HEK293 (cell line): Measurements from ENCODE around the gene CCDC9B.

Source experiments
- CTCF ChIP-seq: fragments of 450-650 bp; formaldehyde crosslinking; IDR thresholded peaks from 2 replicates; pipeline ENCODE4 v1.5.1; 2016; ENCODE audit warnings: missing biosample characterization, missing genetic modification characterization
- KLF7 ChIP-seq: fragments of 450-650 bp; formaldehyde crosslinking; IDR thresholded peaks from 2 replicates; pipeline ENCODE4 v1.5.1; 2016; ENCODE audit warnings: missing biosample characterization, missing genetic modification characterization, borderline replicate concordance
- YY1 ChIP-seq: fragments of 450-650 bp; formaldehyde crosslinking; IDR thresholded peaks from 2 replicates; pipeline ENCODE4 v1.5.1; 2018; ENCODE audit warnings: missing biosample characterization, missing genetic modification characterization
- ZBTB17 ChIP-seq: fragments of 450-650 bp; formaldehyde crosslinking; IDR thresholded peaks from 2 replicates; pipeline ENCODE4 v1.5.1; 2016; ENCODE audit warnings: missing biosample characterization, missing genetic modification characterization
- ZBTB21 ChIP-seq: fragments of 450-650 bp; formaldehyde crosslinking; IDR thresholded peaks from 2 replicates; pipeline ENCODE4 v1.5.1; 2017; ENCODE audit warnings: missing biosample characterization, missing genetic modification characterization
- ZNF121 ChIP-seq: fragments of 450-650 bp; formaldehyde crosslinking; IDR thresholded peaks from 2 replicates; pipeline ENCODE4 v1.5.1; 2016; ENCODE audit warnings: missing biosample characterization, missing genetic modification characterization
- ZNF157 ChIP-seq: fragments of 450-650 bp; formaldehyde crosslinking; IDR thresholded peaks from 2 replicates; pipeline ENCODE4 v1.5.1; 2016; ENCODE audit warnings: missing biosample characterization, missing genetic modification characterization
- ZNF18 ChIP-seq: fragments of 450-650 bp; formaldehyde crosslinking; IDR thresholded peaks from 2 replicates; pipeline ENCODE4 v1.5.1; 2016; ENCODE audit warnings: missing biosample characterization, missing genetic modification characterization
- ZNF311 ChIP-seq: fragments of 450-650 bp; formaldehyde crosslinking; IDR thresholded peaks from 2 replicates; pipeline ENCODE4 v1.5.1; 2017; ENCODE audit warnings: missing biosample characterization, missing genetic modification characterization, borderline replicate concordance
- ZNF354C ChIP-seq: fragments of 450-650 bp; formaldehyde crosslinking; IDR thresholded peaks from 2 replicates; pipeline ENCODE4 v1.5.1; 2016; ENCODE audit warnings: missing biosample characterization, missing genetic modification characterization, low read depth, borderline replicate concordance
- ZNF391 ChIP-seq: fragments of 450-650 bp; formaldehyde crosslinking; IDR thresholded peaks from 2 replicates; pipeline ENCODE4 v1.5.1; 2016; ENCODE audit warnings: low read depth, missing biosample characterization, missing genetic modification characterization, borderline replicate concordance
- ZNF404 ChIP-seq: fragments of 450-650 bp; formaldehyde crosslinking; IDR thresholded peaks from 2 replicates; pipeline ENCODE4 v1.5.1; 2017; ENCODE audit warnings: missing biosample characterization, missing genetic modification characterization
- ZNF544 ChIP-seq: fragments of 450-650 bp; formaldehyde crosslinking; IDR thresholded peaks from 2 replicates; pipeline ENCODE4 v1.5.0; 2017; ENCODE audit warnings: missing biosample characterization, missing genetic modification characterization
- ZNF571 ChIP-seq: fragments of 450-650 bp; formaldehyde crosslinking; IDR thresholded peaks from 2 replicates; pipeline ENCODE4 v1.5.0; 2017; ENCODE audit warnings: missing biosample characterization, missing genetic modification characterization
- ZNF621 ChIP-seq: fragments of 450-650 bp; formaldehyde crosslinking; IDR thresholded peaks from 2 replicates; pipeline ENCODE4 v1.5.1; 2017; ENCODE audit warnings: missing biosample characterization, missing genetic modification characterization
- ZNF626 ChIP-seq: fragments of 450-650 bp; sonication (Bioruptor Pico); formaldehyde crosslinking; IDR thresholded peaks from 2 replicates; pipeline ENCODE4 v1.5.1; 2018; ENCODE audit warnings: missing biosample characterization, missing genetic modification characterization, inconsistent platforms
- ZNF654 ChIP-seq: fragments of 450-650 bp; formaldehyde crosslinking; IDR thresholded peaks from 2 replicates; pipeline ENCODE4 v1.5.1; 2016; ENCODE audit warnings: low read depth, missing biosample characterization, missing genetic modification characterization
- ZNF677 ChIP-seq: fragments of 450-650 bp; IDR thresholded peaks from 2 replicates; pipeline ENCODE4 v1.5.0; 2018; ENCODE audit warnings: missing biosample characterization, mild to moderate bottlenecking, missing genetic modification characterization, moderate library complexity
- ZNF701 ChIP-seq: fragments of 450-650 bp; formaldehyde crosslinking; IDR thresholded peaks from 2 replicates; pipeline ENCODE4 v1.5.1; 2016; ENCODE audit warnings: missing biosample characterization, missing genetic modification characterization
- ZNF791 ChIP-seq: fragments of 450-650 bp; formaldehyde crosslinking; IDR thresholded peaks from 2 replicates; pipeline ENCODE4 v1.5.1; 2016; ENCODE audit warnings: missing biosample characterization, missing genetic modification characterization
- ZSCAN30 ChIP-seq: fragments of 450-650 bp; IDR thresholded peaks from 2 replicates; pipeline ENCODE4 v1.5.1; 2018; ENCODE audit warnings: missing biosample characterization, mild to moderate bottlenecking, missing genetic modification characterization, moderate library complexity
- TF ChIP-seq, protein P1 (sequence below): fragments of 450-650 bp; formaldehyde crosslinking; optimal IDR thresholded peaks from 2 replicates; pipeline ENCODE3; 2016; ENCODE audit warnings: missing biosample characterization, mild to moderate bottlenecking, missing genetic modification characterization
- TF ChIP-seq, protein P2 (sequence below): fragments of 450-650 bp; formaldehyde crosslinking; IDR thresholded peaks from 2 replicates; pipeline ENCODE4 v1.5.1; 2017; ENCODE audit warnings: missing biosample characterization, missing genetic modification characterization
- TF ChIP-seq, protein P3 (sequence below): fragments of 450-650 bp; formaldehyde crosslinking; IDR thresholded peaks from 2 replicates; pipeline ENCODE4 v1.5.1; 2016; ENCODE audit warnings: missing biosample characterization, missing genetic modification characterization
- TF ChIP-seq, protein P4 (sequence below): IDR thresholded peaks from 2 replicates; pipeline ENCODE4 v1.6.1; 2011; ENCODE audit warnings: mild to moderate bottlenecking, low read depth, low read length, borderline replicate concordance
- TF ChIP-seq, protein P5 (sequence below): fragments of 450-650 bp; formaldehyde crosslinking; IDR thresholded peaks from 2 replicates; pipeline ENCODE4 v1.5.1; 2016; ENCODE audit warnings: missing biosample characterization, missing genetic modification characterization

The CCDC9B gene

DNA sequence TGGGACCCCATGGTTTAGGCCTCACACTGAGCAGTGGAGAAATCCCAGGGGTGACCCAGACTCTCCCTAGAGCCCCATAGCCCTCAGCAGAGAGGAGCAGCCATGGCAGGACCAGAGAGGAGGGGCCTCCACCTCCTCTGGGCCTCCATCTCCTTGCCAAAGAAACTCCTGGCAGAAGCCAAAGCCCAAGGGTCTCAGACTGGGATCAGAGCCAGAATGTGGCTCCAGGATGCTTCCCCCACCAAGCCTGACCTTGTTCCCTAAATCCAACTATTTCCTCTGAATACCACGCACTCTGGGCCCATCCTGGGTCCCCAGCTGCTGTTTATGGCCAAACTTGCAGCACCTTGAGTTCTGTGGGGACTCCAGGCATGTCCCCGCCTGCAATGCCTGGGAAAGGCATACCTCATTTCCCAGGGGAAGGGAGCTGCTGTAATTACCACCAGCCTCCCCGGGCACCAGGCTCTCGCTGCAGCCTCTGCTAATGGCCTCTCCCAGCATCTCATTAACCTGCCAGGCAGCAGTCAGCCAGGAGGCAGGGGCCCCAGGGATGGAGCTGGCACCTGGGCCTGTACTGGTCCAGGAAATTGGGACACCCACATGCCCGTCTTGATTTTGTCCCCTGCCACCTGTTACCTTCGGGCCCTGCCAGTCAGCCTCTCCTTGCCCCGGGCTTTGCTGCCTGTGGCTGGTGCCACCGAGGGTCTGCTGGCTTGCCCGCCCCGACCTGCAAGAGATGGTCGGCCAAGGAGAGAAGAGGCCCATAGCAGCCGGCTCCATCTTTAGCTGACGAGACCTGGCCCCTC lies 4.6 kb downstream of the CCDC9B start (continued):
- TF ChIP-seq, protein P1, sequence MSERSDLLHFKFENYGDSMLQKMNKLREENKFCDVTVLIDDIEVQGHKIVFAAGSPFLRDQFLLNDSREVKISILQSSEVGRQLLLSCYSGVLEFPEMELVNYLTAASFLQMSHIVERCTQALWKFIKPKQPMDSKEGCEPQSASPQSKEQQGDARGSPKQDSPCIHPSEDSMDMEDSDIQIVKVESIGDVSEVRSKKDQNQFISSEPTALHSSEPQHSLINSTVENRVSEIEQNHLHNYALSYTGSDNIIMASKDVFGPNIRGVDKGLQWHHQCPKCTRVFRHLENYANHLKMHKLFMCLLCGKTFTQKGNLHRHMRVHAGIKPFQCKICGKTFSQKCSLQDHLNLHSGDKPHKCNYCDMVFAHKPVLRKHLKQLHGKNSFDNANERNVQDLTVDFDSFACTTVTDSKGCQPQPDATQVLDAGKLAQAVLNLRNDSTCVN, result no peak
- TF ChIP-seq ZNF18 (tag by site-specific recombination) (no peak), ZBTB21 (tag by site-specific recombination) (no peak), ZNF121 (tag by site-specific recombination) (no peak), ZNF621 (tag by site-specific recombination) (no peak), YY1 (no peak), KLF7 (tag by site-specific recombination) (no peak), ZNF544 (no peak), ZSCAN30 (tag by site-specific recombination) (no peak), ZNF157 (tag by site-specific recombination) (no peak), ZNF391 (tag by site-specific recombination) (no peak), ZNF677 (tag by site-specific recombination) (no peak), ZNF404 (tag by site-specific recombination) (no peak), ZNF354C (no peak), ZBTB17 (tag by site-specific recombination) (no peak), ZNF626 (no peak), ZNF791 (tag by site-specific recombination) (no peak), CTCF (no peak), ZNF571 (no peak), ZNF701 (tag by site-specific recombination) (no peak), ZNF311 (tag by site-specific recombination) (no peak), ZNF654 (no peak)
- TF ChIP-seq, protein P2, sequence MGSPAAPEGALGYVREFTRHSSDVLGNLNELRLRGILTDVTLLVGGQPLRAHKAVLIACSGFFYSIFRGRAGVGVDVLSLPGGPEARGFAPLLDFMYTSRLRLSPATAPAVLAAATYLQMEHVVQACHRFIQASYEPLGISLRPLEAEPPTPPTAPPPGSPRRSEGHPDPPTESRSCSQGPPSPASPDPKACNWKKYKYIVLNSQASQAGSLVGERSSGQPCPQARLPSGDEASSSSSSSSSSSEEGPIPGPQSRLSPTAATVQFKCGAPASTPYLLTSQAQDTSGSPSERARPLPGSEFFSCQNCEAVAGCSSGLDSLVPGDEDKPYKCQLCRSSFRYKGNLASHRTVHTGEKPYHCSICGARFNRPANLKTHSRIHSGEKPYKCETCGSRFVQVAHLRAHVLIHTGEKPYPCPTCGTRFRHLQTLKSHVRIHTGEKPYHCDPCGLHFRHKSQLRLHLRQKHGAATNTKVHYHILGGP, result no peak
- TF ChIP-seq, protein P3, sequence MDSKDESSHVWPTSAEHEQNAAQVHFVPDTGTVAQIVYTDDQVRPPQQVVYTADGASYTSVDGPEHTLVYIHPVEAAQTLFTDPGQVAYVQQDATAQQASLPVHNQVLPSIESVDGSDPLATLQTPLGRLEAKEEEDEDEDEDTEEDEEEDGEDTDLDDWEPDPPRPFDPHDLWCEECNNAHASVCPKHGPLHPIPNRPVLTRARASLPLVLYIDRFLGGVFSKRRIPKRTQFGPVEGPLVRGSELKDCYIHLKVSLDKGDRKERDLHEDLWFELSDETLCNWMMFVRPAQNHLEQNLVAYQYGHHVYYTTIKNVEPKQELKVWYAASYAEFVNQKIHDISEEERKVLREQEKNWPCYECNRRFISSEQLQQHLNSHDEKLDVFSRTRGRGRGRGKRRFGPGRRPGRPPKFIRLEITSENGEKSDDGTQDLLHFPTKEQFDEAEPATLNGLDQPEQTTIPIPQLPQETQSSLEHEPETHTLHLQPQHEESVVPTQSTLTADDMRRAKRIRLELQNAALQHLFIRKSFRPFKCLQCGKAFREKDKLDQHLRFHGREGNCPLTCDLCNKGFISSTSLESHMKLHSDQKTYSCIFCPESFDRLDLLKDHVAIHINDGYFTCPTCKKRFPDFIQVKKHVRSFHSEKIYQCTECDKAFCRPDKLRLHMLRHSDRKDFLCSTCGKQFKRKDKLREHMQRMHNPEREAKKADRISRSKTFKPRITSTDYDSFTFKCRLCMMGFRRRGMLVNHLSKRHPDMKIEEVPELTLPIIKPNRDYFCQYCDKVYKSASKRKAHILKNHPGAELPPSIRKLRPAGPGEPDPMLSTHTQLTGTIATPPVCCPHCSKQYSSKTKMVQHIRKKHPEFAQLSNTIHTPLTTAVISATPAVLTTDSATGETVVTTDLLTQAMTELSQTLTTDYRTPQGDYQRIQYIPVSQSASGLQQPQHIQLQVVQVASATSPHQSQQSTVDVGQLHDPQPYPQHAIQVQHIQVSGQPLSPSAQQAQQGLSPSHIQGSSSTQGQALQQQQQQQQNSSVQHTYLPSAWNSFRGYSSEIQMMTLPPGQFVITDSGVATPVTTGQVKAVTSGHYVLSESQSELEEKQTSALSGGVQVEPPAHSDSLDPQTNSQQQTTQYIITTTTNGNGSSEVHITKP (tag by site-specific recombination), result peak; percentile 87
- TF ChIP-seq, protein P4, sequence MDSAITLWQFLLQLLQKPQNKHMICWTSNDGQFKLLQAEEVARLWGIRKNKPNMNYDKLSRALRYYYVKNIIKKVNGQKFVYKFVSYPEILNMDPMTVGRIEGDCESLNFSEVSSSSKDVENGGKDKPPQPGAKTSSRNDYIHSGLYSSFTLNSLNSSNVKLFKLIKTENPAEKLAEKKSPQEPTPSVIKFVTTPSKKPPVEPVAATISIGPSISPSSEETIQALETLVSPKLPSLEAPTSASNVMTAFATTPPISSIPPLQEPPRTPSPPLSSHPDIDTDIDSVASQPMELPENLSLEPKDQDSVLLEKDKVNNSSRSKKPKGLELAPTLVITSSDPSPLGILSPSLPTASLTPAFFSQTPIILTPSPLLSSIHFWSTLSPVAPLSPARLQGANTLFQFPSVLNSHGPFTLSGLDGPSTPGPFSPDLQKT, result no peak
- TF ChIP-seq, protein P5, sequence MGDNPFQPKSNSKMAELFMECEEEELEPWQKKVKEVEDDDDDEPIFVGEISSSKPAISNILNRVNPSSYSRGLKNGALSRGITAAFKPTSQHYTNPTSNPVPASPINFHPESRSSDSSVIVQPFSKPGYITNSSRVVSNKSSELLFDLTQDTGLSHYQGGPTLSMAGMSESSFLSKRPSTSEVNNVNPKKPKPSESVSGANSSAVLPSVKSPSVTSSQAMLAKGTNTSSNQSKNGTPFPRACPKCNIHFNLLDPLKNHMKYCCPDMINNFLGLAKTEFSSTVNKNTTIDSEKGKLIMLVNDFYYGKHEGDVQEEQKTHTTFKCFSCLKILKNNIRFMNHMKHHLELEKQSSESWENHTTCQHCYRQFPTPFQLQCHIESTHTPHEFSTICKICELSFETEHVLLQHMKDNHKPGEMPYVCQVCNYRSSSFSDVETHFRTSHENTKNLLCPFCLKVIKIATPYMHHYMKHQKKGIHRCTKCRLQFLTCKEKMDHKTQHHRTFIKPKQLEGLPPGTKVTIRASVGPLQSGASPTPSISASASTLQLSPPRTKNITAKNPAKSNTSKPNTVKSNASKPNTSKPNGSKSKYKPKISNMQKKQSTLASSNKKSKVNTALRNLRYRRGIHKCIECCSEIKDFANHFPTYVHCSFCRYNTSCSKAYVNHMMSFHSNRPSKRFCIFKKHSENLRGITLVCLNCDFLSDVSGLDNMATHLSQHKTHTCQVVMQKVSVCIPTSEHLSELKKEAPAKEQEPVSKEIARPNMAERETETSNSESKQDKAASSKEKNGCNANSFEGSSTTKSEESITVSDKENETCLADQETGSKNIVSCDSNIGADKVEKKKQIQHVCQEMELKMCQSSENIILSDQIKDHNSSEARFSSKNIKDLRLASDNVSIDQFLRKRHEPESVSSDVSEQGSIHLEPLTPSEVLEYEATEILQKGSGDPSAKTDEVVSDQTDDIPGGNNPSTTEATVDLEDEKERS (tag by site-specific recombination), result no peak
